Type B pancreatic cell (in vitro differentiated cells): ENCODE measurements around the gene CUL3. TPM values are rescaled to one million over a fixed set of nuclear protein-coding genes. Genes with fewer than 3 reads are reported as not detected.

Experiments
- DNase-seq: peaks from one replicate; pipeline ENCODE4 v3.0.0; 2021; ENCODE audit warnings: mixed read lengths; ENCODE audit not compliant: unreplicated experiment; ENCODE audit errors: extremely low spot score
- H3K27ac Mint-ChIP-seq: 2 replicates; pipeline ENCODE4 v1.8.0; 2021; ENCODE audit warnings: mild to moderate bottlenecking, mixed read lengths
- H3K27me3 Mint-ChIP-seq: 2 replicates; pipeline ENCODE4 v1.8.0; 2021; ENCODE audit warnings: mixed read lengths
- H3K36me3 Mint-ChIP-seq: 2 replicates; pipeline ENCODE4 v1.8.0; 2021; ENCODE audit warnings: mixed read lengths
- H3K4me1 Mint-ChIP-seq: one replicate; pipeline ENCODE4 v1.8.0; 2021; ENCODE audit warnings: mixed read lengths; ENCODE audit not compliant: unreplicated experiment
- H3K4me3 Mint-ChIP-seq: 2 replicates; pipeline ENCODE4 v1.8.0; 2021; ENCODE audit warnings: mild to moderate bottlenecking, mixed read lengths
- H3K9me3 Mint-ChIP-seq: 2 replicates; pipeline ENCODE4 v1.8.0; 2021; ENCODE audit warnings: mixed read lengths
- CTCF ChIP-seq: fragments of 200-600 bp; sonication (generic); conservative IDR thresholded peaks from 2 replicates; pipeline ENCODE4 v1.5.0; 2021; ENCODE audit warnings: antibody characterized with exemption, mild to moderate bottlenecking
- total RNA-seq: library from RNA; stranded (reverse); gene quantifications from 2 replicates; pipeline ENCODE4 v1.2.1, GENCODE V29; 2021; ENCODE audit warnings: low replicate concordance

CUL3 gene
- total RNA-seq, 1 donor from 2014 or later, result 87.2 TPM

- H3K27ac Mint-ChIP-seq, result no peak overlapping the region
- DNase-seq, result no peak
- H3K4me1 Mint-ChIP-seq, result no peaks in the 10 kb centered on the region
- no peak overlapping the region for H3K4me3 Mint-ChIP-seq
- no peaks in the 10 kb centered on the region for H3K27me3 Mint-ChIP-seq
- no peaks in the 10 kb centered on the region for H3K9me3 Mint-ChIP-seq
- no peak for TF ChIP-seq CTCF
- H3K36me3 Mint-ChIP-seq, result no peaks in the 10 kb centered on the region
These were observed 141.1 kb downstream of the CUL3 start for GRCh38 chr2:224444021-224444420.

GRCh38 chr2:224442071-224442967 is 142.8 kb downstream of the CUL3 start:
- H3K4me1 Mint-ChIP-seq, result no peaks in the 10 kb centered on the region
- no peak overlapping the region for H3K4me3 Mint-ChIP-seq
- H3K36me3 Mint-ChIP-seq, result no peaks in the 10 kb centered on the region
- TF ChIP-seq CTCF, result no peak
- DNase-seq, result no peak
- H3K27me3 Mint-ChIP-seq, result no peaks in the 10 kb centered on the region
- H3K27ac Mint-ChIP-seq, result no peak overlapping the region
- H3K9me3 Mint-ChIP-seq, result no peaks in the 10 kb centered on the region

- Mint-ChIP-seq H3K27me3 (no peaks in the 10 kb centered on the region), H3K27ac (no peak overlapping the region), H3K4me1 (no peaks in the 10 kb centered on the region), H3K36me3 (no peaks in the 10 kb centered on the region), H3K4me3 (no peak overlapping the region), H3K9me3 (no peaks in the 10 kb centered on the region)
- TF ChIP-seq CTCF, result no peak
- DNase-seq, result no peak
These were observed 144.2 kb downstream of the CUL3 start for GRCh38 chr2:224440988-224441387.

- Mint-ChIP-seq H3K9me3 (peaks cover 1% of the 10 kb centered on the region), H3K4me1 (peaks cover 1% of the 10 kb centered on the region), H3K27ac (peak overlapping the region; percentile 19), H3K36me3 (no peaks in the 10 kb centered on the region), H3K4me3 (no peak overlapping the region), H3K27me3 (no peaks in the 10 kb centered on the region)
- no peak for TF ChIP-seq CTCF
- no peak for DNase-seq
These were observed 146.4 kb downstream of the CUL3 start for GRCh38 chr2:224438726-224439125.

GRCh38 chr2:224436634-224437033 is 148.5 kb downstream of the CUL3 start:
- H3K4me1 Mint-ChIP-seq, result peaks cover 7% of the 10 kb centered on the region
- H3K36me3 Mint-ChIP-seq, result no peaks in the 10 kb centered on the region
- H3K27me3 Mint-ChIP-seq, result no peaks in the 10 kb centered on the region
- H3K9me3 Mint-ChIP-seq, result peaks cover 7% of the 10 kb centered on the region
- TF ChIP-seq CTCF, result no peak
- no peak for DNase-seq
- no peak overlapping the region for H3K4me3 Mint-ChIP-seq
- H3K27ac Mint-ChIP-seq, result no peak overlapping the region
